NT2/D1 (cell line): ENCODE measurements around the gene JMJD4.

ENCODE experiments used
- DNase-seq: peaks from one replicate; pipeline ENCODE4 v3.0.0-alpha.2; 2011; ENCODE audit warnings: low read depth, low spot score
- H3K27me3 ChIP-seq: 2 replicates; pipeline ENCODE4 v1.6.0; 2011; ENCODE audit warnings: mild to moderate bottlenecking; ENCODE audit not compliant: insufficient read length, insufficient read depth
- H3K36me3 ChIP-seq: 2 replicates; pipeline ENCODE4 v1.6.1; 2011; ENCODE audit warnings: mild to moderate bottlenecking, low read length, mixed read lengths; ENCODE audit not compliant: insufficient read depth, insufficient read length
- H3K4me1 ChIP-seq: 2 replicates; pipeline ENCODE4 v1.5.1; 2011; ENCODE audit not compliant: insufficient read depth, insufficient read length
- H3K4me3 ChIP-seq: 2 replicates; pipeline ENCODE4 v1.5.1; 2011; ENCODE audit warnings: low read depth; ENCODE audit not compliant: insufficient read length
- H3K9ac ChIP-seq: 2 replicates; pipeline ENCODE4 v1.6.0; 2011; ENCODE audit warnings: low read depth; ENCODE audit not compliant: insufficient read length
- H3K9me3 ChIP-seq: 2 replicates; pipeline ENCODE4 v1.5.1; 2011; ENCODE audit warnings: mild to moderate bottlenecking, low read length; ENCODE audit not compliant: insufficient read depth
- SUZ12 ChIP-seq: IDR thresholded peaks from 2 replicates; pipeline ENCODE4 v1.6.1; 2011; ENCODE audit not compliant: insufficient read length, insufficient read depth; ENCODE audit errors: extremely low read depth
- YY1 ChIP-seq: IDR thresholded peaks from 2 replicates; pipeline ENCODE4 v1.6.1; 2011; ENCODE audit not compliant: insufficient read length, insufficient read depth
- ZNF274 ChIP-seq: IDR thresholded peaks from 2 replicates; pipeline ENCODE4 v1.6.1; 2011; ENCODE audit warnings: mild to moderate bottlenecking, low read depth, low read length

The JMJD4 gene

DNA sequence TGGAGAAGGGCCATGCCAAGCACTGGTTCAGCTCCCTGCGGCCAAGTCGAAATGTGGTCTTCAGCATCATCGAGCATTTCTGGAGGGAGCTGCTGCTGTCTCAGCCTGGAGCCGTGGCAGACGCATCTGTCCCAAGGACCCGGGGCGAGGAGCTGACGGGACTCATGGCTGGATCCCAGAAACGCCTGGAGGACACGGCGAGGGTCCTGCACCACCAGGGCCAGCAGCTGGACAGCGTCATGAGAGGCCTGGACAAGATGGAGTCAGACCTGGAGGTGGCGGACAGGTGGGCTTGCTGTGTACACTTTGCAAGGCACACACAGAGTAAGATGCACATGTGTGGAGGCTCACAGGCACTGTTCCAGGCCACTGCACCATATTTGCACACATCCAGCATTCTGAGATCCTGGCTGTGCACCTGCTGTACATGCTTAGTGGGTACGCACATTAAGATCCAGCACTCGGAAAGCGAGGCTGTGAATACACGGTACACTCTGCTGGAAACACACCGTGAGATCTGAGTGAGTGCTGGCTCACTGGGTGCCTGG, 12.9 kb upstream of the JMJD4 start:
- no peak overlapping the region for H3K9ac ChIP-seq
- H3K27me3 ChIP-seq = no peaks in the 10 kb centered on the region
- no peak for TF ChIP-seq ZNF274
- no peak for TF ChIP-seq SUZ12
- TF ChIP-seq YY1 = no peak
- H3K36me3 ChIP-seq = peaks cover 82% of the 10 kb centered on the region
- no peaks in the 10 kb centered on the region for H3K4me1 ChIP-seq
- no peak for DNase-seq
- no peak overlapping the region for H3K4me3 ChIP-seq
- no peaks in the 10 kb centered on the region for H3K9me3 ChIP-seq

DNA sequence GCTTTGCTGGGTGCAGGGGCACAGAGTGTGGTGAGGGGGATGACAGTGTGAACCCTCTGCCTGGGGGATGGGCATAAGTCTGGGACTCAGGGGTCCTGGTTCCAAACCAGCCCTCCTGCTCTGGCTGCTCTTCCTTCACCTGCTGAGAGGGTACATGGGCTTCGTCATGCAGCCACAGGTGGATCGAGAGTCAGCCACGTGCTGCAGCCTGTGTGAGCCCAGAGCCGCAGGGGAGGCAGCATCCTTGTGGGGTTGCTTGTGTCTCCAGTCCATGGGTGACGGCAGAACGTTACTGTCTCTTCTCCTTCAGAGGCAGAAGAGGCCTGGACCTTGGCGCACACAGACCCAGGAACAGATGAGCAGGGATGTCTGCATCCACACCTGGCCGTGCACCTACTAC, 12.3 kb upstream of the JMJD4 start:
- TF ChIP-seq ZNF274 (no peak), YY1 (no peak), SUZ12 (no peak)
- DNase-seq = no peak
- Histone ChIP-seq H3K4me1 (no peaks in the 10 kb centered on the region), H3K4me3 (no peak overlapping the region), H3K36me3 (peaks cover 82% of the 10 kb centered on the region), H3K9ac (no peak overlapping the region), H3K27me3 (no peaks in the 10 kb centered on the region), H3K9me3 (no peaks in the 10 kb centered on the region)

DNA sequence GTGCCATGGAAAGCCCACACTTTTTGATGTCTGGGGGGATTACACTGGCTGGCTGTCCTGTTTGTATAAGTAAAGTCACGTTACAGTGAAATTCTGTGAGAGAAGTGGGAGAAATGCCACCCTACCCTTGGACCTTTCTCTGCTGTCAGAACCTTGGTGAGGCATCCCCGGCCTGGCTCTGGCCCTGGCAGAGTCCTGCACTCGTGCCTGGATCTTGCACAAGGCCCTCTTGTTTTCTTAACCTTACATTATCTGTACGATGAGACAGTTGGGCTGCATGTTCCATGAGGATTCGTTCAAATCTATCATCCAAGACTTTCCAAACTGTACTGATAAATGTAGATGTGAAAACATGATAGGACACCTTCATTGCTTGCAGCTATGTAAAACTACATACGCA, 11.6 kb upstream of the JMJD4 start:
- Histone ChIP-seq H3K36me3 (peaks cover 80% of the 10 kb centered on the region), H3K9me3 (no peaks in the 10 kb centered on the region), H3K4me1 (no peaks in the 10 kb centered on the region), H3K27me3 (no peaks in the 10 kb centered on the region), H3K9ac (no peak overlapping the region), H3K4me3 (no peak overlapping the region)
- no peak for DNase-seq
- TF ChIP-seq ZNF274 = no peak
- no peak for TF ChIP-seq SUZ12
- TF ChIP-seq YY1 = no peak

DNA sequence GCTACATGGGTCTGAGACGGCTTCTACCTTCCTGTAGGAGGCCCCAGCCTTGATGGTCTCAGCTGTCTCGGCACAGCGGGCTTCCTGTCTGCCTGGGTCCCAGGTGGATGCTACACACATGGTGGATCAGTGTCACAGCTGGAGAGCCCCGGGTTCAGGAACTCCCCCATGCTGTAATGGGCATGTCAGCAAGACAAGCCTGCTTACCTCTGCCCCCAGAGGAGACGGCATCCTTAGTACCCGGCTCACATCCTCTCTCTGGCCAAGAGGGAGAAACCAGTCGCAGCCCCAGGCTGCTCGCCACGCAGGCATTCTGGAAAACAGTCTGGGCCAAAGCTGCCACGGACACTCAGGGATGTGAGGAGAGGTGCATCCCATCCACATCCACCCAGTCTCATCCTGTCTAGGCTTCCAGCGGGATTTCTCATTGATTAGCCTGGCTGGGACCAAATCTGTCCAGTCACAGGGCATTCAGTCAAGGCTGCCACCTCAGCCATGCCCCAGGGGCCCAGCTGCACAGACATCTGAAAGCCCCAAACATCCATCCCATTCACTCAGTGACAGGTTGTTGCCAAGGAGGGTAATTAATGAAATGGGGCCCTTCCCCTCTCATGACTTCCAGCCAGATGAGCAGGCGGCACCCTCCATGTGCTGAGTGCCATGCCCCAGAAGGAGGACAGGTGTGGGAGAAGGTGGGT, 10.6 kb upstream of the JMJD4 start:
- no peak for DNase-seq
- Histone ChIP-seq H3K27me3 (no peaks in the 10 kb centered on the region), H3K9ac (no peak overlapping the region), H3K36me3 (peaks cover 75% of the 10 kb centered on the region), H3K9me3 (no peaks in the 10 kb centered on the region), H3K4me1 (peaks cover 5% of the 10 kb centered on the region), H3K4me3 (no peak overlapping the region)
- TF ChIP-seq SUZ12 = no peak
- TF ChIP-seq ZNF274 = no peak
- TF ChIP-seq YY1 = no peak

DNA sequence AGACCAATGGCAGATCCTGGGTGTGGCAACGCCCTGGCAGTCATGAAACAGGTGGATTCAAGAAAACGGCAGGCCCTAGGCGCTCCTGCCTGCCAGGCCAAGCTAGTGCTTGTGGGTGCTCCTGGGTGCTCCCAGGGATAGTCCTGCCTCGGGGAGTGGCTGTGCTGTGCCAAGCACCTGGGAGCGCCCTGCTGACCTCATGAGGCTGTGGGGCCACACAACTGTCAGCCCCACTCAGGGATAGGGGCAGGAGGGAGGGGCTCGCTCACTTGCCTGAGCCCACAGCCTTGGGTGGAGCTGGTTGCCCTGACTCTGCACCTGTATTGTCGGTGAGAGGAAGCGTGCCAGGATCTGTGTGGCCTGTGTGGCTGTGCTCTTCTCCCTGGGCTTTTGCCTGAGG, 9.6 kb upstream of the JMJD4 start:
- Histone ChIP-seq H3K4me1 (peaks cover 8% of the 10 kb centered on the region), H3K4me3 (no peak overlapping the region), H3K9me3 (no peaks in the 10 kb centered on the region), H3K9ac (no peak overlapping the region), H3K36me3 (peaks cover 74% of the 10 kb centered on the region), H3K27me3 (no peaks in the 10 kb centered on the region)
- TF ChIP-seq ZNF274 = no peak
- TF ChIP-seq SUZ12 = no peak
- no peak for TF ChIP-seq YY1
- no peak for DNase-seq

DNA sequence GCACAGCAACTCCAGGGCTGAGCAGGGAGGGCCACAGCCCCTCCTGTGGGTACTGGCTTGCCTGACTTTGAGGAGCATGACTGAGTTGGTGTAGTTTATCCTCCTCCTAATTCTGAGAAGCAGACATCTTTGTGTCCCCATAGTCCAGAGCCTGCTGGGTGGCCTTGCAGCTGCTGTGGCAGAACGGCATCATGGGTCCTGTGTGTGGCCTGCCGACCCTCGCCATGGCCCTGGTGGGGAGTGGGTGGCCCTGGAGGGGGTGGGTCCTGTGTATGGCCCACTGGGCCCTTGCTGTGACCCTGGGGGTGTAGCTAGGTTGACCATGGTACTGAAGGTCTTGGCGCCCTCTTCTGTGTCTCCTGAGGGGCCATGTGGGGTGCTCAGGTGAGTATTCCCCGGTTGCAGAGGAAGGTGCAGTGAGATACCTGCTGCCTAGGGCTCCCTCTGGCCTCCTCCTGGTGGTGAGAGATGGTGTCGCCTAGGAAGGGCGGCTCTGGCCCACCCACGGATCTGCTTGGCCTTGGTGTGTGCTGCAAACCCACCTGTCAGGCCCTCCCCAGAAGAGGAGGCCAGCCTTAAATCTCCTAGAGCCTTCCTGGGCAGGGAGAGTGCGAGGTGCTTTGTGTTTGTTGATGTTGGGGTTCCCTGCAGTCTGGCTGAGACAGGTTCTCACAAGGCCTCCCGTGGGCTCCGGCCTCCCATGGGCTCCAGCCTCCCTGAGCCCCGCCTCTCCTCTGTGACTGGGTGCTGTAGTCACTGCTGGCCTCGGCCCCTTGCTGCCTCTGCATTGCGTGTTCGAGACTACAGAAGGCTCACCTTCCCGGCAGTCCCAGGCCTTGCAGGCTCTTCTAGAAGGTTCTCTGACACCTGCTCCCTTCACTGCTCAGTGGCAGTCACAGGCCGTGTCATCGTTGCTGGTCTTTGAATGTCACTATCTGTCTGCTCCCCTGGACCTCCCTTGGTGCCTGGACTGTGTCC, 7.9 kb upstream of the JMJD4 start:
- Histone ChIP-seq H3K9me3 (no peaks in the 10 kb centered on the region), H3K36me3 (peaks cover 75% of the 10 kb centered on the region), H3K9ac (no peak overlapping the region), H3K4me3 (no peak overlapping the region), H3K27me3 (no peaks in the 10 kb centered on the region), H3K4me1 (peaks cover 13% of the 10 kb centered on the region)
- TF ChIP-seq SUZ12 (no peak), YY1 (no peak), ZNF274 (no peak)
- DNase-seq = no peak
